K562 (cell line): ENCODE data around the gene MCEMP1. TPM values are rescaled to one million over a fixed set of nuclear protein-coding genes. Genes with fewer than 3 reads are reported as not detected.
A peak's percentile ranks its signal among the peaks of the same experiment; 100 is the strongest.

Experiments
- HDGF ChIP-seq: fragments of 450-650 bp; IDR thresholded peaks from 2 replicates; pipeline ENCODE4 v1.6.1; 2016
- HNRNPK ChIP-seq: fragments of 200-400 bp; formaldehyde crosslinking; IDR thresholded peaks from one replicate; pipeline ENCODE4 v1.6.1; 2018; ENCODE audit warnings: mild to moderate bottlenecking, low read depth, low read length; ENCODE audit not compliant: poor library complexity, severe bottlenecking
- KLF13 ChIP-seq: fragments of 450-650 bp; IDR thresholded peaks from 2 replicates; pipeline ENCODE4 v1.6.1; 2016; ENCODE audit warnings: missing genetic modification characterization, low read depth, mild to moderate bottlenecking, missing compliant biosample characterization, moderate library complexity, borderline replicate concordance
- KLF16 ChIP-seq: IDR thresholded peaks from 2 replicates; pipeline ENCODE4 v1.6.1; 2016; ENCODE audit warnings: antibody characterized with exemption
- LCOR ChIP-seq: sonication (generic); formaldehyde crosslinking; IDR thresholded peaks from 2 replicates; pipeline ENCODE4 v1.8.0; 2022; ENCODE audit warnings: mild to moderate bottlenecking, missing genetic modification reagents
- NR3C1 ChIP-seq: sonication (generic); formaldehyde crosslinking; IDR thresholded peaks from 2 replicates; pipeline ENCODE4 v1.8.1; 2022; ENCODE audit warnings: missing genetic modification reagents
- SETDB1 ChIP-seq: IDR thresholded peaks from one replicate; pipeline ENCODE4 v1.6.1; 2012; ENCODE audit warnings: low read length, control low read depth, inconsistent platforms
- SIN3B ChIP-seq: fragments of 450-650 bp; IDR thresholded peaks from 2 replicates; pipeline ENCODE4 v1.6.1; 2017; ENCODE audit warnings: low read depth, mild to moderate bottlenecking, moderate library complexity
- STAT6 ChIP-seq: sonication (generic); formaldehyde crosslinking; IDR thresholded peaks from 2 replicates; pipeline ENCODE4 v1.8.1; 2023; ENCODE audit warnings: mild to moderate bottlenecking, missing genetic modification reagents
- TEAD1 ChIP-seq, 2 experiments: fragments of 450-650 bp in 1 of 2; sonication (generic) in 1 of 2; formaldehyde crosslinking; IDR thresholded peaks; 2 replicates each; pipeline versions ENCODE4 v1.4.0 to v1.8.0; 2020 to 2022; ENCODE audit warnings: mild to moderate bottlenecking in 2 of 2, missing genetic modification reagents in 1 of 2
- ZBTB40 ChIP-seq, 2 experiments: fragments of 450-650 bp in 1 of 2; sonication (generic) in 1 of 2; formaldehyde crosslinking in 1 of 2; IDR thresholded peaks; 2 replicates each; pipeline versions ENCODE4 v1.7.1 to v1.9.0; 2016 to 2022; ENCODE audit warnings: inconsistent platforms in 1 of 2, mild to moderate bottlenecking in 1 of 2, missing genetic modification reagents in 1 of 2
- ZBTB9 ChIP-seq: fragments of 450-650 bp; formaldehyde crosslinking; IDR thresholded peaks from 2 replicates; pipeline ENCODE4 v1.4.0; 2020; ENCODE audit warnings: mild to moderate bottlenecking, moderate library complexity
- ZKSCAN3 ChIP-seq: fragments of 250-450 bp; sonication (Bioruptor Pico); IDR thresholded peaks from 2 replicates; pipeline ENCODE4 v1.4.0; 2020
- ZNF212 ChIP-seq: fragments of 450-650 bp; formaldehyde crosslinking; IDR thresholded peaks from 2 replicates; pipeline ENCODE4 v1.4.0; 2020; ENCODE audit warnings: mild to moderate bottlenecking
- polyA plus RNA-seq, 8 experiments: library from polyadenylated mRNA; depleted of rRNA in 4 of 8; stranded (reverse) in 5 of 8; unstranded in 3 of 8; fragments of >200 nt; fragmentation: Nextera tagmentation in 2 of 8; fragmentation: Illumina TruSeq in 1 of 8; extraction: Ambion mirVana in 2 of 8; extraction: Trizol in 1 of 8; gene quantifications; 2 replicates each; pipeline versions ENCODE4 v1.2.1 to v1.2.3, GENCODE V29; 2011 to 2014; ENCODE audit warnings: inconsistent platforms in 1 of 8, missing spikeins in 1 of 8
- total RNA-seq, 7 experiments: library from RNA; depleted of rRNA in 6 of 7; stranded (reverse); fragments of >200 nt in 6 of 7; fragmentation: Illumina TruSeq in 2 of 7; extraction: Trizol in 2 of 7; gene quantifications; 2 replicates each; pipeline versions ENCODE4 v1.2.1 to v1.2.3, GENCODE V29; 2011 to 2021; ENCODE audit warnings: low replicate concordance in 1 of 7

MCEMP1 gene
- total and polyA plus RNA-seq, 9 of the 15 experiments (the other 6 are each of a cell fraction or from before 2014, with no cell fraction given): 0.11 to 1.8 (median 0.51) TPM

- TF ChIP-seq ZBTB40 (IDR thresholded peaks at IDR 0.05) (0 out of 2 replicates have a peak, but pooled peaks have one; percentile 24), ZBTB40 (CRISPR knock-in tag; IDR thresholded peaks at IDR 0.05) (no peak), TEAD1 (CRISPR knock-in tag; IDR thresholded peaks at IDR 0.05) (no peak), STAT6 (CRISPR knock-in tag) (0 out of 2 replicates have a peak, but pooled peaks have one; percentile 39), HDGF (no peak), KLF13 (peak; percentile 95; the same call in 1 of the 2 replicates), ZNF212 (CRISPR knock-in tag) (no peak), HNRNPK (no peak), KLF16 (no peak), SIN3B (0 out of 2 replicates have a peak, but pooled peaks have one; percentile 36), LCOR (CRISPR knock-in tag) (no peak), ZBTB9 (peak; percentile 92), ZKSCAN3 (no peak), SETDB1 (no peak), NR3C1 (CRISPR knock-in tag) (0 out of 2 replicates have a peak, but pooled peaks have one; percentile 48)
These were observed 3.9 kb downstream of the MCEMP1 start, which contains the start of gene TRAPPC5 (continued) for GRCh38 chr19:7680606-7681339.
